Smooth muscle cell (in vitro differentiated cells): ENCODE data around the gene SERPINB2. TPM values are rescaled to one million over a fixed set of nuclear protein-coding genes. Genes with fewer than 3 reads are reported as not detected.
"Not testable (repeated sequence)": the region's sequence is repeated elsewhere in the genome, so short reads cannot be mapped to it uniquely, and the experiment has no call there.

ENCODE experiments used
- DNase-seq: peaks from one replicate; lab custom pipeline; 2025; ENCODE audit not compliant: unreplicated experiment; lab: John Stamatoyannopoulos, UW
- H2AFZ ChIP-seq: fragments of 200-600 bp; sonication (generic); 2 replicates; pipeline ENCODE4 v1.6.0; 2016; ENCODE audit warnings: antibody characterized with exemption, low read depth, mild to moderate bottlenecking
- H3F3A ChIP-seq: fragments of 200-600 bp; sonication (generic); 2 replicates; pipeline ENCODE4 v1.6.0; 2017; ENCODE audit warnings: antibody characterized with exemption, low read depth
- H3K27ac ChIP-seq: fragments of 200-600 bp; sonication (generic); 2 replicates; pipeline ENCODE4 v1.5.1; 2016; ENCODE audit warnings: low read depth, mild to moderate bottlenecking
- H3K27me3 ChIP-seq: fragments of 200-600 bp; sonication (generic); 2 replicates; pipeline ENCODE4 v1.6.1; 2016; ENCODE audit warnings: low read depth, mild to moderate bottlenecking
- H3K36me3 ChIP-seq: fragments of 200-600 bp; sonication (generic); 2 replicates; pipeline ENCODE4 v1.5.1; 2016; ENCODE audit warnings: low read depth
- H3K4me1 ChIP-seq: fragments of 200-600 bp; sonication (generic); 2 replicates; pipeline ENCODE4 v1.5.1; 2016; ENCODE audit warnings: low read depth
- H3K4me2 ChIP-seq: fragments of 200-600 bp; sonication (generic); 2 replicates; pipeline ENCODE4 v1.6.0; 2016; ENCODE audit warnings: mild to moderate bottlenecking
- H3K4me3 ChIP-seq: fragments of 200-600 bp; sonication (generic); 2 replicates; pipeline ENCODE4 v1.5.1; 2016; ENCODE audit warnings: mild to moderate bottlenecking
- H3K79me2 ChIP-seq: fragments of 200-600 bp; sonication (generic); 2 replicates; pipeline ENCODE4 v1.6.0; 2016; ENCODE audit warnings: low read depth, mild to moderate bottlenecking
- H3K9ac ChIP-seq: fragments of 200-600 bp; sonication (generic); 2 replicates; pipeline ENCODE4 v1.6.0; 2016; ENCODE audit warnings: low read depth
- H3K9me3 ChIP-seq: fragments of 200-600 bp; sonication (generic); replicated peaks from 2 replicates; pipeline ENCODE4 v1.5.1; 2016; ENCODE audit warnings: low read depth
- H4K20me1 ChIP-seq: fragments of 200-600 bp; sonication (generic); 2 replicates; pipeline ENCODE4 v1.6.0; 2016; ENCODE audit warnings: low read depth
- WGBS: methylation state at CpG from one replicate; pipeline ENCODE4 v1.1.7; 2016; ENCODE audit warnings: low lambda C conversion rate; 5-methylcytosine and 5-hydroxymethylcytosine counted together
- polyA plus RNA-seq: library from polyadenylated mRNA; unstranded; fragments of >200 nt; fragmentation: Nextera tagmentation; extraction: Ambion mirVana; gene quantifications from 2 replicates; pipeline ENCODE4 v1.2.1, GENCODE V29; 2016
- total RNA-seq: library from RNA; depleted of rRNA; stranded (reverse); fragments of >200 nt; gene quantifications from 2 replicates; pipeline ENCODE4 v1.2.3, GENCODE V29; 2014
- TF ChIP-seq, protein P1 (sequence below): fragments of 200-600 bp; sonication (generic); IDR thresholded peaks from 2 replicates; pipeline ENCODE4 v1.5.1; 2017; ENCODE audit warnings: borderline replicate concordance, mild to moderate bottlenecking, antibody characterized with exemption; ENCODE audit not compliant: insufficient read depth, poor library complexity, severe bottlenecking

SERPINB2 gene
- total and polyA plus RNA-seq, 2 experiments from 2014 or later: 15.5 to 29.8 TPM

DNA sequence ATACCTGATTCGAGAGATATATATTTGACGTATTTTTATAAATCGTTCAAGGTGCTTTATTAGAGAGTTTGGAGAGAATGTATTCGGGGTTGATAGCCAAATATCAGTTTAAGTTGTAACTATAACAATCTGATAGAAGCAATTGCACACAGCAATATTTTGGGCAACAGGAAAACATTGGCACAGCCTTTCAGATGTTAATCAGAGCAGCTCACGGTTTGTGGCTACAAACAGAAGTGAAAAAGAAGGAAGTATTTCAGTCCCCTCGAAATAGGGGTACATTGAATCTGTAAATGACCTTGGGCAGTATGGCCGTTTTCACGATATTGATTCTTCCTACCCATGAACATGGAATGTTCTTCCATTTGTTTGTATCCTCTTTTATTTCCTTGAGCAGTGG lies 40.8 kb downstream of the SERPINB2 start:
- Histone ChIP-seq H3K4me3 (no peak overlapping the region), H3F3A (no peaks in the 10 kb centered on the region), H4K20me1 (no peaks in the 10 kb centered on the region), H3K27ac (no peak overlapping the region), H3K79me2 (no peaks in the 10 kb centered on the region), H3K9me3 (no peaks in the 10 kb centered on the region), H3K36me3 (no peaks in the 10 kb centered on the region), H3K27me3 (peaks cover 6% of the 10 kb centered on the region), H3K4me1 (no peaks in the 10 kb centered on the region), H2AFZ (no peak overlapping the region), H3K4me2 (no peak overlapping the region), H3K9ac (no peak overlapping the region)
- no peak for DNase-seq
- TF ChIP-seq, protein P1, sequence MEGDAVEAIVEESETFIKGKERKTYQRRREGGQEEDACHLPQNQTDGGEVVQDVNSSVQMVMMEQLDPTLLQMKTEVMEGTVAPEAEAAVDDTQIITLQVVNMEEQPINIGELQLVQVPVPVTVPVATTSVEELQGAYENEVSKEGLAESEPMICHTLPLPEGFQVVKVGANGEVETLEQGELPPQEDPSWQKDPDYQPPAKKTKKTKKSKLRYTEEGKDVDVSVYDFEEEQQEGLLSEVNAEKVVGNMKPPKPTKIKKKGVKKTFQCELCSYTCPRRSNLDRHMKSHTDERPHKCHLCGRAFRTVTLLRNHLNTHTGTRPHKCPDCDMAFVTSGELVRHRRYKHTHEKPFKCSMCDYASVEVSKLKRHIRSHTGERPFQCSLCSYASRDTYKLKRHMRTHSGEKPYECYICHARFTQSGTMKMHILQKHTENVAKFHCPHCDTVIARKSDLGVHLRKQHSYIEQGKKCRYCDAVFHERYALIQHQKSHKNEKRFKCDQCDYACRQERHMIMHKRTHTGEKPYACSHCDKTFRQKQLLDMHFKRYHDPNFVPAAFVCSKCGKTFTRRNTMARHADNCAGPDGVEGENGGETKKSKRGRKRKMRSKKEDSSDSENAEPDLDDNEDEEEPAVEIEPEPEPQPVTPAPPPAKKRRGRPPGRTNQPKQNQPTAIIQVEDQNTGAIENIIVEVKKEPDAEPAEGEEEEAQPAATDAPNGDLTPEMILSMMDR: no peak
- WGBS: 88% methylated on average over 8 of the region's 8 CpGs

DNA sequence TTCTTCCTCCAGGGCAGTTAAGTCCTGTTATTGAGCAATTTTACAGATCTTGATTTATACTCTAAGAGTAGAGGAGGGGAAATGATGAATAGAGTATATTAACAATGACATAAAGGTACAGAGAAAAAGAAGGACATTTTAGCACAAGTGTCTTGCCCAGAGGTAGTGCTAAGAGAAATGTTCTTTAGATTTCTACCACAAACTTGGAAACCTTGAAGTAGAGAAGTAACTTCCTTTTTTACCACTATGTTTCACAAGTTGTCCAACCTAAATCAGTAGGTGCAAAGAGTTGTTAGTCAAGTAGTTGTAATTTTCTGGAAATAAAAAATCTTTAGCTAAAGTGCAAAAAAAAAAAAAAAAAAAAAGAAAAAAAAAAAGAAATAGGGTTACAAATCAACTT lies 41.9 kb downstream of the SERPINB2 start:
- H3K9ac ChIP-seq, H4K20me1 ChIP-seq, H2AFZ ChIP-seq, H3K79me2 ChIP-seq, H3F3A ChIP-seq, H3K4me1 ChIP-seq, H3K4me2 ChIP-seq, DNase-seq, H3K27me3 ChIP-seq, H3K27ac ChIP-seq, H3K36me3 ChIP-seq, H3K9me3 ChIP-seq, H3K4me3 ChIP-seq: not testable (repeated sequence)

DNA sequence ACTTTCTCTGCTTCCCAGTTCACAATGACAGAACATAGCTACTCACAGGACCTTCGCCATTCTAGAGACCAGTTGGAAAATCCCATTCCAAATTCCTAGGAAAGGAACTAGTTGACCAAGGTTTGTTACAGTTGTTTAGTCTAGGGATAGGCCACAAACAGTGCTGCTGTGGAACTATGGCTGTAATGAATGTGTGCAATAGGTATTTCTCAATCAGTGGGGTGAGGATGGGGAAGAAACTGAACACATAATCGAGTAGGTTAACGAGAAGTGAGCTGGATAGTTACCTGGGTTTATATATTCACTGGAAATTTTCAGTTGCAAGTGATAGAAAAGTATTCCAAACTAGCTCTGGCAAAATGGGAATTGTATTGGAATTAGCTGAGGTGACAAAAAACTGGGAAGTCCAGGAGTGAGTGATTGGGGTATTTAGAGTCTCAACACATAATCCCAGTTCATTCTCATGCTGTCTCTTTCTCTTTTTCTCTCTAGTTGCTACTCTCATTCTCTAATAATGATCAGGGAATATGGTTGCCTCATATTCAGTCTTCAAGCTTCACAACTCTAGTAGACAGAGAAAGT lies 43.4 kb downstream of the SERPINB2 start:
- no peaks in the 10 kb centered on the region for H3K79me2 ChIP-seq
- H4K20me1 ChIP-seq: no peaks in the 10 kb centered on the region
- TF ChIP-seq, protein P1: no peak
- H3K4me1 ChIP-seq: peaks cover 2% of the 10 kb centered on the region
- peaks cover 6% of the 10 kb centered on the region for H3K27me3 ChIP-seq
- no peak overlapping the region for H3K9ac ChIP-seq
- H3K36me3 ChIP-seq: no peaks in the 10 kb centered on the region
- DNase-seq: no peak
- no peaks in the 10 kb centered on the region for H3F3A ChIP-seq
- no peak overlapping the region for H3K4me2 ChIP-seq
- no peaks in the 10 kb centered on the region for H3K9me3 ChIP-seq
- no peak overlapping the region for H3K4me3 ChIP-seq
- 85% methylated on average over 3 of the region's 3 CpGs for WGBS
- H2AFZ ChIP-seq: no peak overlapping the region
- H3K27ac ChIP-seq: no peak overlapping the region

DNA sequence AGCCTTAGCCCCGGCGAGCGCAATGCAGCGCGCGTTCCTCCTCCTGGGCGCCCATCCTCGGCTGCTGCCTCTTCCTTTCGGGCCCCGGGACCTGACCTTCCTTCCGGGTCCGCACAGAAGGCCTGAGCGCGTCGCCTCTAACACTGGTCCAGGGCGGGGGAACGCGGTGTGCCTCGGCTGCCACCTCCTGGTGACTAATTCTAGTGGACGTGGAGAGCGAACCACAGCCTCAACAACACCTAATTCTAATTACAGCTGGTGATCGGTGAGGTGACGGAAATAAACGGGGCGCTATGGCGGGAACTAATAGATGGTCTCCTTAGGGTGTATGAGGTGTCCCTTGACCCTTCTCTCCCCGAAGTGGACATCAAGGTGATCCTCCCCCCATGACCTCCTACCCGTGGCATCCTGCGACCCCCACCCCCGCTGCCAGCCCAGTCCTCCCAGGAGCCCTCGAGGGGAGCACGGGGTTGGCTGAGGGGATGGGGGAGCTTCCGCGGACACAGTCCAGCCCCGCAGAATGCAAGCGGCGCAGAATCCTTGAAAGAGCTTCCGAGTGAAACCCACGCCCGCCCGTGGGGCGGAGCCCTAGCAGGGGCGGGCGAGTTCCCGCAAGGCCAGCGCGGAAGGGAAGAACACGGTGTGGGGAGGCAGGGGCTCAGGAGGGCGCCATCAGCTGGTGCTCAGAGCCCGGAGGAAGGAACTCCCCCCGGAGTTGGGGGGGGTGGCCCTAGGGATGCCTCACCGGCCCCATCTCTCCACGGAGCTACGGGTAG lies 48.8 kb downstream of the SERPINB2 start:
- H4K20me1 ChIP-seq: no peaks in the 10 kb centered on the region
- no peaks in the 10 kb centered on the region for H3K9me3 ChIP-seq
- H3K79me2 ChIP-seq: no peaks in the 10 kb centered on the region
- peaks cover 14% of the 10 kb centered on the region for H3K27me3 ChIP-seq
- WGBS: 5% methylated on average over 35 of the region's 54 CpGs
- peak overlapping the region; percentile 99 for H3K4me2 ChIP-seq
- peak overlapping the region; percentile 100 for H2AFZ ChIP-seq
- no peak overlapping the region for H3K27ac ChIP-seq
- no peaks in the 10 kb centered on the region for H3K36me3 ChIP-seq
- peak overlapping the region; percentile 73 for H3K4me3 ChIP-seq
- peaks cover 4% of the 10 kb centered on the region for H3K4me1 ChIP-seq
- TF ChIP-seq, protein P1: peak; percentile 62
- H3K9ac ChIP-seq: peak overlapping the region; percentile 37
- no peaks in the 10 kb centered on the region for H3F3A ChIP-seq
- peak; percentile 34 for DNase-seq
